DOHH2 (cell line): Measurements from ENCODE around the gene NUDT6.

Experiments
- CTCF ChIP-seq: fragments of 200-600 bp; sonication (generic); IDR thresholded peaks from one replicate; pipeline ENCODE4 v1.5.1; 2014; ENCODE audit warnings: antibody characterized with exemption, mild to moderate bottlenecking, low read depth, low read length; ENCODE audit not compliant: poor library complexity, severe bottlenecking
- EZH2phosphoT487 ChIP-seq: fragments of 200-600 bp; sonication (generic); IDR thresholded peaks from 2 replicates; pipeline ENCODE4 v1.6.1; 2017; ENCODE audit warnings: borderline replicate concordance, mild to moderate bottlenecking, antibody characterized with exemption, low read length, moderate library complexity, mixed read lengths

DNA sequence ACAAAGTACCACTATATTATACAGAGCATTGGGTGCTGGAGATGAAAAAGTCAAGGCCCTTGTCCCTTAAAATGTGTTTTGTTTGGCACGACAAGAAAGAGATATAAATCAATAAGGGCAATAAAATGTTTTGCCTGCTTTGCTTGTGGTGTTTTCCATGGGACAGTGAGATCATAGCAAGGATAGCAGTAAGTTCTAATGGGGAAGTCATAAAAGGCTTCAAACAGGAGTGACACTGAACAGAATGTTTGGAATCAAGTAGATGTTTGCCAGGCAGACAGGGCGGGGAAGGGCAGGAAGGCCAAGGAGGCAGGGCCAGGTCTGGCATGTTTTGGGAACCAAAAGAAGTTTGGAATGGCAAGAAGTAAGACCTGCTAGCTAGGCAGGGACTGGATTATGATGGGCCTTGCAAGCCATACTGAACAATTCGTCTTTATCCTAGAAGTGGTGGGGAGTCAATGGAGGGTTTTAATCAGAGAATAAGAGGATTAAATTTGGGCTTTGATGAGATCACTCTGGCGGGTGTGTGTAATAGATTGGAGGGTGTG is 79.3 kb downstream of the NUDT6 start:
- TF ChIP-seq CTCF, result no peak
- no peak for TF ChIP-seq EZH2phosphoT487
